T-helper 22 cell (primary cell): ENCODE measurements around the gene BRAT1.
A peak's percentile ranks its signal among the peaks of the same experiment; 100 is the strongest.

Experiments
- DNase-seq: peaks from one replicate; pipeline ENCODE4 v3.0.0-alpha.2; 2020; ENCODE audit warnings: low read depth

Gene BRAT1

GRCh38 chr7:2559283-2559950 lies 4.1 kb upstream of the BRAT1 start:
- DNase-seq = no peak

- DNase-seq = peak; percentile 74
Measured at GRCh38 chr7:2558629-2559282, 3.4 kb upstream of the BRAT1 start, which contains the start of gene IQCE. Gene IQCE, plus strand, starts transcription at chr7:2558979. Its CDS starts 203 bp downstream, at chr7:2559182.

DNA sequence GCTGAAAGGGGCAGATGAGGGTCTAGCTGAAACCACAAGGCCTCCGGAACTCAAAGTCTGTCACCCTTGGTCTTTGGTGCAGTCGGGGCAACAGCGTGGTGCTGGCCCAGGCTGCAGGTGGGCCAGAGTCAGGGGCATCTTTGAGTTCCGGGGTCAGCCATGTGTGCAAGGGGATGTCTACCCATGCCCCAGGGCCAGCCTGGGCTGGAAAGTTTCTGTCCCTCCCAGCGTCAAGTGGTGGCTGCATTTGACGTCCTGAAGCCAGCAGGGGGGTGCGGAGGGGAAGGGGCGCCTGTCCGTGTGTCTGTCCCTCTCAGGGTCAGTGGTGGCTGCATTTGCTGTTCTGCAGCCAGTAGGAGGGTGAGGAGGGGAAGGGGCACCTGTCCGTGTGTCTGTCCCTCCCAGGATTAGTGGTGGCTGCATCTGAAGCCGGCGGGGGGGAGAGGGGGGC lies 638 bp downstream of the BRAT1 start:
- no peak for DNase-seq

GRCh38 chr7:2553831-2554581 lies 1.3 kb downstream of the BRAT1 start:
- DNase-seq = no peak

- no peak for DNase-seq
Measured at GRCh38 chr7:2553108-2553507, 2.2 kb downstream of the BRAT1 start.

DNA sequence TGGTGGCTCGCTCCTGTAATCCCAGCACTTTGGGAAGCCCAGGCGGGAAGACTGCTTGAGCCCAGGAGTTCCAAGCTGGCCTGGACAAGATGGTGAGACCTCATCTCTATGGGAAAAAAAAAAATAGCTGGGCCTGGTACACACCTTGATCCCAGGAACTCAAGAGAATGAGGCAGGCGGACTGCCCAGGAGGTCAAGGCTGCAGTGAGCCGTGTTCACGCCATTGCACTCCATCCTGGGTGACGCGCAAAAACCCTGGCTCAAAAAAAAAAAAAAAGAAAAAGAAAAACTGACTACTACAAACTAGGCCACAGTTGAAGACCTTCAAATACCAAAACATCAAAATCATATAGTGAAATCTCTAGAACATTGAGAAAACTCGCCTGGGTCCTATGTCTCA lies 3.9 kb downstream of the BRAT1 start:
- no peak for DNase-seq

- no peak for DNase-seq
Measured at GRCh38 chr7:2546776-2547586, 8.3 kb downstream of the BRAT1 start.

DNA sequence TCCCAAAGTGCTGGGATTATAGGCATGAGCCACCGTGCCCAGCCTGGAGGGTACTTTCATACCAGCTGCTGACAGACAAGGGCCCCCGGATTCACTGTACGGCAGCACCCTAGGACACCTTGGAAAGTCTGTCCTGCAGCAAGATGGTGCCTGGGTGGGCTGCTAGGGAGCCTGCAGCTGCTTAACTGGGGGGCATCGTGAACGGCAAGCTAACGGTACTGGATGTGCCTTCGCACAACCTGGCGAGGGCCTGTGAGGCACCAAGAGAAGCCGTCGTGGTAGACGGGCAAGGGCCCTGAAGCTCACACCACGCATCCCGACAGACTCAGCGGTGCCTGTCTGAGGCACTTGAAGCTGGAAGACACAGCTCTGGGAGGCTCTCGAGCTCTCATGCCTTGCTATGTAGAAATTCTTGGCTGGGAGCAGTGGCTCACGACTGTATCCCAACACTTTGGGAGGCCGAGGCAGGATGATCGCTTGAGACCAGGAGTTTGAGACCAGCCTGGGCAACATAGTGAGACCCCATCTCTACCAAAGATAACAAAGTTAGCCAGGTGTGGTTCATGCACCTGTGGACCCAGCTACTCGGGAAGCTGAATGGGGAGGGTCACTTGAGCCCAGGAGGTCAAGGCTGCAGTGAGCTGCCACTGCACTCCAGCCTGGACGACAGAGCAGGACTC lies 9.4 kb downstream of the BRAT1 start:
- no peak for DNase-seq

DNA sequence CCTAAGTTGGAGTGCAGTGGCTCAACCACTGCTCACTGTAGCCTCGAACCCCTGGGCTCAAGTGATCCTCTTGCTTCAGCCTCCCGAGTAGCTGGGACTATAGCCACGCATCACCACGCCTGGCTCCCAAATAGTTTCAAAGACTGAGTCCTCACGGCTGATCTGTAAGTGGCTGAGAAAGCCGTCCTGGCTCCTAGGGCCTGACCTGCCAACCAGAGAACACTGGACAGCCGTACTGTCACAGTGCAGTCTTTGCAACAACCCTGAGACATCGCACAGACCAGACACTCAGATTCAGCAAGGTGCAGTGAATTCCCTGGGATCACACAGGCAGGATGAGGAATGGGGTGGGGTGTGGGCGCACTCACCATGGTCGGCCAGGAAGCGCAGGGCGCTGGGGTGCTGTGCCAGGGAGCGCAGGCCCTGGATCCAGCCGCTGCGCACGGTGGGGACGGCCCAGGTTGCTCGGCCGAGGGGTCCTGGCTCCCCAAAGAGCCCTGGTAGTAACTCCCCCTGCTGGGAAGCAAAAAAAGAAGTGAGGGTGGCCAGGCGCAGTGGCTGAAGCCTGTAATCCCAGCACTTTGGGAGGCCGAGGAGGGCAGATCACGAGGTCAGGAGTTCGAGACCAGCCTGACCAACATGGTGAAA lies 10.7 kb downstream of the BRAT1 start:
- no peak for DNase-seq

DNA sequence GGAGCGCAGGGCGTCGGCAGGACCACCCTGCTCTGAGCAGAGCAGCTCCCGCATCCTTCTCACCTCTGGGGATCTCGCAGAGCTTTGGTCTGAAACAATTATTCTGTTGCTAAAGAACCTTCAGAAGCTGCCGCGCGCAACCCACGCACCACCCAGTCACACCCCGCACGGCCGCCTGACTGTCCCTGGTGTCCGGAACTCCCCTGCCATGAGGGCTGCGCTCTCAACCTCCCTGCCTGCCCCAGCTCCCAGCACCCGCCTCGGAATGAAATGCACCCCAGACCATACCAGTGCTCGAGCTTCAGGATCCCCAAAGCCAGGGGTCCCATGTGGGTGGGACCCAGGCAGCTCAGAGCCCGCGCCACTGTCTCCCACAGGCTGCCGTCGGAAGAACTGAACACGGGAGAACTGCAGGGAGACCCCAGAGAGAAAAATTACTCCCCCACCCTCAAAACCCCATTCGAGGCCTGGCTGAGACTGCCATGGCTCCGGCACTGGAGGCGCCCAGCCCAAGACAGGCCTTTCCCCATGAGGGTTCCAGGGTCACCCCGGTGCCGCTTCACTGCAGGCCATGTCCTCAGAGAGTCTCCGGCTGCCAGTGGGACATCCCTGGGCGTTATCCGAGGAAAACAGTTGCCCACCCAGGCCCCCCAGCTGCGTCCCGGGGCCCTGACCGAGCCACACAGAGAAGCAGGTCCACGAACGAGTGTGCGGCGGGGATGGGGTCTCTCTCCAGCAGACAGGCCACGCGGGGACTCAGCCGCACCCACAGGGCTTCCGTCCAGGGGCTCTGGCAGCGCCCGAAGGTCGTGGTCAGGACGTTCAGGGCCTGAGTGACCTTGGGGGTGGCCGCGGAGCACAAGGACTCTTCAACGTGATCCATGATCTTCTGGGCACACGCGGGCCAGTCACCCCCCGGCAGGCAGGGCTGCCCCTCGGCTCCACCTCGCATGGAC lies 12.1 kb downstream of the BRAT1 start:
- no peak for DNase-seq

DNA sequence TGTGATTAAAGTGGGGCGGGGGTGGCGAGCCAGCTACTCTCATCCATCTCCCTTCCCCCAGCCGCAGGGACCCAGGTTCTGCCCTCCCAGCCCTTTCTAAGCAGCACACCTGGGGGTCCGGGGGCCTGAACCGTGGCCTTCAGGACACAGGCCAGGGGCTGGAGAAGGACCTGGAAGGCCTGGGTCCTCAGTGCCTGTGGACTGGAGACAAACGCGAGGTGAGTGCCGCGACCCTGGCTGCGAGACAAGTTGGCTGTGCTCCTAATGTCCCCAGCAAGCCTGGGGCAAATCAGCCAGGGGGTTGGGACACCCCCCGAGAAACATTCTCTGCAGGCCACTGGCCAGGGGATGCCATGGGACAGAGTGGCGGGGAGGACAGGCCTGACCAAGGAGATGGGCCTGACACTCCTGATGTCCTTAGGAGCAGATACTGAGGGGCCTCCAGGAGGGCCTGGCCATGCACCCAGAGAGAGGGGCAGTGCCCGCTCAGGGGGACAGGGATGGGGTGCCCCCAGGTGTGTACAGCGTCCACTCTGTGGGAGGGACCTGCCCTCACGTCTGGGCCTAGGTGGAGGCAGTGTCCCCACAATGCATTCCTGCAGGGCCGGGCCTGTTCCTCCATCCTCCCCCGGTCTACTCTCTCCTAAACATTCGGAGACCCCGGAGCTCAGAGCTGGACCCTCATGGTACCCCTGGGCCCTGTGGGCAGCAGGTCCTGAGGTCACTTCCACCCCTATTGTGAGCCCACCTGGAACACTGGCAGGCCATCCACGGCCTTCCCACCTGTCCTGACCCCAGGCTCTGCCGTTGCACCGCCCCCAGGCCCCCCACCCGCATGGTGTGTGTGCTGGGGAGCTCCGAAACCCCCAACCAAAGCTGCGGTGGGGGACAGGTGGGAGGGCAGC lies 13.1 kb downstream of the BRAT1 start:
- no peak for DNase-seq

DNA sequence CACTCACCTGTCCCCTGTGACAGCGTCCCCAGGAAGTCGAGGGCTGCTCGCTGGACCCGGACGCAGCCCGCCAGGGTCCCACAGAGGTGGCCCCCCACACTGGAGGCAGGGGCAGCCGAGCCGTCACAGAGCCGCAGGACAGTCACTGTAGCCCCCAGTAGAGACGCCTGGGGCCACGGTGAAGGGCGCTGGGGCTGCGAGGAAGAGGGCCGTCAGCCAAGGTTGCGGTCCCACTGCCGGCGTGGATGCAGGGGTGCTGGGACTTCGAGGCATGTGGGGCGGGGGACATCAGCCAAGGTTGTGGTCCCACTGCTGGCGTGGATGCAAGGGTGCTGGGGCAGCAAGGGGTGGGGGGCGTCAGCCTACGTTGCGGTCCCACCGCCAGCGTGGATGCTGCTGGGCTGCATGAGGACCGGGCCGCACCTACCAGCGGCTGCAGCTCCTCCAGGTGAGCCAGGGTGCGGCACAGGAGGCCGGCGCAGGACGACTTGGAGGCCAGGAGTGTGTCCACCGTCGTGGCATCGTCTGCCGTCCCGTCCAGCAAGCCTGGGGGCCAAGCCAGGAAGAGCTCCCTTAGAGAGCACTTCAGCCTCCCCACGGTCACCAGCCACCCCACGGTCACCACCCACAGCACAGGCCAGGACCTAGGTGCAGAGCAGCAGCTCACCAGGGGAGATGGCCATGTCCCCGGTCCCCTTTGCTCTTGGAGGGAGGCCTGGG lies 13.9 kb downstream of the BRAT1 start:
- DNase-seq = no peak

DNA sequence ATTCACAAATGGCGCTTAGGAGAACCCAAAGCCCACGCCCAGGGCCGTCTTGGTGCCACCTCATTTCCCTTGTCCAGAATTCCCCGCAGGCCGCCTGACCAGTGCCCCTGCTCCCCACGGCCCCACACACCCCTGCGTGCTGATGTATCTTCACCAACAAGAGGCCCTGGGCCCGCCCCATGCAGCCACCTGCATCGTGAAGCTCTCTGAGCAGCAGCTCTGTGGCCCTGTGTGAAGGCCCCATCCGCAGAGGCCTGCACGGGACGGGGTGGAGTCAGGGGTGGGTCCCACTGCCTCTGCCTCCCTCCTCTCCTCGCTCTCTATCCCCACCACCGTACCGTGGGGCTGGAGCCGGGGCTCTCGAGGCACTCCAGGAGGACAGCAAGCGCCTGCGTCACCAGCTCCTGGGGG lies 14.7 kb downstream of the BRAT1 start:
- no peak for DNase-seq

DNA sequence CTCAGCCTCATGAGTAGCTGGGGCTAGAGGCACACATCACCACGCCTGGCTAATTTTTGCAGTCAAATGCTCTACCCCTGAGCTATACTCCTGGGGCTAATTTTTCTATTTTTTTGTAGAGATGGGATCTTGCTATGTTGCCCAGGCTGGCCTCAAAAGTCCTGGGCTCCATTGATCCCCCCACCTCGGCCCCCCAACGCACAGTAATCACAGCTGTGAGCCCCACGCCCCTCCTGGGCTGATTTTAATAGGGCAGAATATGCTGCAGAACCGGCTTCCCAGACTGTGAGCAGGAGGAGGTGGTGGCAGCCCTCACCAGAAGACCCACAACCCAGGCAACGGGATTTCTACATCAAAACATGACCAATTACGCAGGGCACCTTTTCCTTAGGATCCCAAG lies 15.2 kb downstream of the BRAT1 start:
- no peak for DNase-seq

GRCh38 chr7:2539031-2539911 lies 16.1 kb downstream of the BRAT1 start:
- DNase-seq = no peak

DNA sequence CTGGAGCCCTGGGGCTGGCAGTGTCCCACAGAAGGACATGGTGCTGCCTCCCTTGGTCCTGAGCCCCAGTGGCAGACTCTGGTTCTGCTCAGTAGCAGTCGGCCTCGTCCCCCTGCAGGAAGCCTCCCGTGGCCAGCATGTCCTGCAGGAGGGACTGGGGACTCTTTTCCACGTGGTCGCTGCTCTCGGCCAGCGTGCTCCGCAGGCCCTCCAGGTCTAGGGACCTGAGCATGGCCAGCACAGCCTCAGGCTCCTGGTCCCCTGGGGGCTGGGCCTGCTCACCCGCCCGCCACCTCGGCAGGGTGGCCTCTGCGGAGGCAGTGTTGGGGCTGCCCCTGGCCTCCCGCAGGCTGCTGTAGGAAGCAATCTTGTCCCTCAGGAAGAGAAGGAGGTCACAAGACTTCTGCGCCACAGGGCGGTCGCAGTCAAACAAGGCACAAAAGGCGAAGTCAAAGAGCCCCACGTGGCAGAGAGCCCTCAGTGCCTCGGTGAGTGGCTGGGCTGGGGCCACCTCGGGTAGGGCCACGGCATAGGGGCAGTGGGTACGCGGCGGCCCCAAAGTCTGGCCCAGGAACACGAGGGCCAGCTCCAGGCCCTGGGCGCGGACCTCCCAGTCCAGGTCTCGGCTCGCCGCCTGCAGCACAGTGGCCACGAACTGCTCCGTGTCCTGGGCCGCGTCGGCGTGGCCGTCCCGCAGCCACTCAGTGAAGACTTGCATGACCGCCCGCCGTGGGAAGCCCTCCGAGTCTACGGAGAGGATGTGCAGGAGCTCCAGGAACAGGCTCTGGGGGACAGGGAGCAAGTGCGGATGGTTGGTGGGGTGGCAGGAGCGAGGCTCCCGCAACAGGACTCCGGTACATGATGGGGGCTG lies 17.1 kb downstream of the BRAT1 start:
- no peak for DNase-seq
